NB4 (cell line): ENCODE measurements around the gene HSD17B12.

Experiments used
- DNase-seq: peaks from one replicate; pipeline ENCODE4 v3.0.0; 2010; ENCODE audit warnings: low read depth
- H3K4me3 ChIP-seq: one replicate; pipeline ENCODE4 v1.5.1; 2011; ENCODE audit warnings: mild to moderate bottlenecking, low read depth, low read length, moderate library complexity
- MAX ChIP-seq: IDR thresholded peaks from 2 replicates; pipeline ENCODE4 v1.6.1; 2011; ENCODE audit warnings: low read depth, low read length
- MYC ChIP-seq: IDR thresholded peaks from 2 replicates; pipeline ENCODE4 v1.6.1; 2011; ENCODE audit warnings: low read depth, low read length
- POLR2A ChIP-seq: IDR thresholded peaks from 2 replicates; pipeline ENCODE4 v1.6.1; 2011; ENCODE audit warnings: mild to moderate bottlenecking; ENCODE audit not compliant: insufficient read length; ENCODE audit errors: extremely low read depth
- TF ChIP-seq, protein P1 (sequence below): IDR thresholded peaks from one replicate; pipeline ENCODE4 v1.5.1; 2012; ENCODE audit warnings: low read depth, low read length

Gene HSD17B12

GRCh38 chr11:43806976-43807375 lies 126.4 kb downstream of the HSD17B12 start:
- TF ChIP-seq MAX (no peak), POLR2A (no peak), MYC (no peak)
- TF ChIP-seq, protein P1, sequence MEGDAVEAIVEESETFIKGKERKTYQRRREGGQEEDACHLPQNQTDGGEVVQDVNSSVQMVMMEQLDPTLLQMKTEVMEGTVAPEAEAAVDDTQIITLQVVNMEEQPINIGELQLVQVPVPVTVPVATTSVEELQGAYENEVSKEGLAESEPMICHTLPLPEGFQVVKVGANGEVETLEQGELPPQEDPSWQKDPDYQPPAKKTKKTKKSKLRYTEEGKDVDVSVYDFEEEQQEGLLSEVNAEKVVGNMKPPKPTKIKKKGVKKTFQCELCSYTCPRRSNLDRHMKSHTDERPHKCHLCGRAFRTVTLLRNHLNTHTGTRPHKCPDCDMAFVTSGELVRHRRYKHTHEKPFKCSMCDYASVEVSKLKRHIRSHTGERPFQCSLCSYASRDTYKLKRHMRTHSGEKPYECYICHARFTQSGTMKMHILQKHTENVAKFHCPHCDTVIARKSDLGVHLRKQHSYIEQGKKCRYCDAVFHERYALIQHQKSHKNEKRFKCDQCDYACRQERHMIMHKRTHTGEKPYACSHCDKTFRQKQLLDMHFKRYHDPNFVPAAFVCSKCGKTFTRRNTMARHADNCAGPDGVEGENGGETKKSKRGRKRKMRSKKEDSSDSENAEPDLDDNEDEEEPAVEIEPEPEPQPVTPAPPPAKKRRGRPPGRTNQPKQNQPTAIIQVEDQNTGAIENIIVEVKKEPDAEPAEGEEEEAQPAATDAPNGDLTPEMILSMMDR: no peak
- DNase-seq: no peak
- H3K4me3 ChIP-seq: no peak overlapping the region

- DNase-seq: no peak
- no peak overlapping the region for H3K4me3 ChIP-seq
- TF ChIP-seq, protein P1: no peak
- no peak for TF ChIP-seq MAX
Measured at GRCh38 chr11:43810929-43811596, 130.5 kb downstream of the HSD17B12 start.

DNA sequence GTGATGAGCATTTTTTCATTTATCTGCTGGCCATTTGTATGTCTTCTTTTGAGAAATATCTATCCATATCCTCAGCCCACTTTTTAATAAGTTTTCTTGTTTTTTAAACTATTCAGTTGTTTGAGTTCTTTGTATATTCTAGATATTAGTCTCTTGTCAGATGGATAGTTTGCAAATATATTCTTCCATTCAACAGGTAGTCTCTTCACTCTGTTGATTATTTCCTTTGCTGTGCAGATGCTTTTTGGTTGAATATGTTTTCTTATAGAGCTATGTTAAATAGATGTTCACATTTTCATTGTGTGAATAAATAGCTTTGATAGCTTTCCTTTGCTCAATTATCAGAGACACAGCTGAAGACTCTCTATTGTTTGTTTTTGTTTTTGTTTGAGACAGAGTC lies 131.9 kb downstream of the HSD17B12 start:
- TF ChIP-seq MYC: no peak
- no peak overlapping the region for H3K4me3 ChIP-seq
- DNase-seq: no peak

DNA sequence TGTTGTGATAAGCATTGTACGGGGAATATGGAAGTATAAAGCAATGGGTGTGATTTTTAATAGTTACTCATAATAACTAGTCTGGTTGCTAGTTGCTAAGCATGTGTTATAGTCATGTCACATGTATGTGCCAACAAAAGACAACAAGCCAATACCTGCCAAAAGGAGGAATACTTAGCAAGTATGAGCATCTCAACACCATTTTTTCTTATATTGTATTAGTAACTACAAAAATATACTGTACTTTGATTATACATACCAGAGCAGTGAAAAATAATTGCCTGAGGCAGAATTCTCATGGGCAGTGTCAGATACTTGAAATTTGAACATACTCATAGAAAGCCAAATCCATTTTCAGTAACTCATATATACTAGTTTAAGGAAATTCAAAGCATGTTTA lies 137.7 kb downstream of the HSD17B12 start:
- DNase-seq: no peak
- no peak overlapping the region for H3K4me3 ChIP-seq
- TF ChIP-seq, protein P1: no peak
- no peak for TF ChIP-seq MYC

DNA sequence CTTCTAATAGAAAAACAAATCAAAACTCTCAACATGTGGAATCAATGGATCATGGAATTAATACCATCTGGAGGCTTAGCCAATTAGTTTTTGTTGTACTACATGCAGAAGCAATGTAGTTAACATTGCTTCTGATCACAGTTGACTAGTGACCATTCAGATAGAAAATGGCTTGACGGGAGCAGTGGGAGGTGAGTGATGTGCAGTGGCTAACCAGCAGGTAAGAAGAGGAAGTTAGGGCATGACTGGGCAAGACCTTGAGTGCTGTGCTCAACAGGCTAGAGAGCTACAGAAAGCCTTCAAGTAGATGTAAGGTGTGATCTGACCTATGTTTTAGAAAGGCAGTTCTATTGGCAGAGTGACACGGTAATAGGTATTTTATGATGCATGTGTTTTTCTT lies 139.4 kb downstream of the HSD17B12 start:
- TF ChIP-seq, protein P1: no peak
- no peak for TF ChIP-seq MYC
- TF ChIP-seq POLR2A: no peak
- TF ChIP-seq MAX: no peak
- DNase-seq: peak; percentile 26
- H3K4me3 ChIP-seq: no peak overlapping the region

DNA sequence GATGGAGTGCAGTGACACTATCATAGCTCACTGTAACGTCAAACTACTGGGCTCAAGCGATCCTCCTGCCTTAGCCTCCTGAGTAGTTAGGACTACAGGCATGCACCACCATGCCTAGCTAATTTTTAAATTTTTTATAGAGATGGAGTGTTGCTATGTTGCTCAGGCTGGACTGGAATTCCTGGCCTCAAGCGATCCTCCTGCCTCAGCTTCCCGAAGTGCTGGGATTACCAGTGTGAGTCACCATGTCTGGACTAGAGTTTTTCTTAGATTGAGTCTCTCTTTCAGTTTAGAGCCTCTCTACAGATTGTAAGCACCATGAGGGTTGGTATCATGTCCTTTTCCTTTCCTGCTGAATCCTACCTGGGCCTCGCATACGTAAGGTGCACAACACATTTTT lies 142.8 kb downstream of the HSD17B12 start:
- TF ChIP-seq MAX (no peak), POLR2A (no peak), MYC (no peak)
- TF ChIP-seq, protein P1: no peak
- no peak overlapping the region for H3K4me3 ChIP-seq
- DNase-seq: no peak
